Testis (tissue), 3 donors: ENCODE measurements around the gene MANBA. TPM values are rescaled to one million over a fixed set of nuclear protein-coding genes. Genes with fewer than 3 reads are reported as not detected.

ENCODE experiments used
- DNase-seq: peaks from one replicate; pipeline ENCODE4 v3.0.0-alpha.2; 2019
- H3K27ac ChIP-seq, 2 donors: fragments of 200-600 bp; sonication (generic); one replicate each; pipeline ENCODE4 v1.5.1; 2019
- H3K27me3 ChIP-seq: fragments of 200-600 bp; sonication (generic); one replicate; pipeline ENCODE4 v1.5.1; 2019
- H3K36me3 ChIP-seq: fragments of 200-600 bp; sonication (generic); one replicate; pipeline ENCODE4 v1.5.1; 2017; ENCODE audit warnings: low read depth; ENCODE audit errors: missing control alignments
- H3K4me1 ChIP-seq: fragments of 200-600 bp; sonication (generic); one replicate; pipeline ENCODE4 v1.5.1; 2019
- H3K4me3 ChIP-seq, 2 donors: fragments of 200-600 bp; sonication (generic); one replicate each; pipeline ENCODE4 v1.5.1; 2017 to 2019
- H3K9me3 ChIP-seq: fragments of 200-600 bp; sonication (generic); one replicate; pipeline ENCODE4 v1.5.1; 2017
- CTCF ChIP-seq, 3 experiments: fragments of 450-650 bp in 2 of 3; fragments of 200-600 bp in 1 of 3; sonication (generic) in 1 of 3; IDR thresholded peaks; one replicate each; pipeline ENCODE4 v1.5.1; 2016 to 2019; ENCODE audit warnings: antibody characterized with exemption in 3 of 3, mild to moderate bottlenecking in 2 of 3, moderate library complexity in 1 of 3
- POLR2A ChIP-seq: fragments of 450-650 bp; IDR thresholded peaks from one replicate; pipeline ENCODE4 v1.6.1; 2017; ENCODE audit warnings: antibody characterized with exemption, mild to moderate bottlenecking, moderate library complexity
- WGBS, 2 donors: methylation state at CpG; one replicate each; pipeline ENCODE4 v1.1.5; 2018; 5-methylcytosine and 5-hydroxymethylcytosine counted together
- intact Hi-C: fragments of 100-400 bp; cut with DNase I; formaldehyde crosslinking; loops from one replicate; pipeline ENCODE4 v1.15.1; 2023; ENCODE audit warnings: low total_unique reads
- polyA plus RNA-seq: library from polyadenylated mRNA; stranded (reverse); fragments of 350-450 nt; fragmentation: Illumina TruSeq; extraction: RNeasy Lipid Tissue Mini Kit (QIAGEN cat#74804); gene quantifications from one replicate; pipeline ENCODE4 v1.2.3, GENCODE V29; 2014; ENCODE audit warnings: low read depth, low replicate concordance; ENCODE audit not compliant: insufficient read depth
- total RNA-seq, 2 donors: library from RNA; depleted of rRNA; stranded (reverse); fragments of >200 nt; gene quantifications; one replicate each; pipeline ENCODE4 v1.2.3, GENCODE V29; 2016

The MANBA gene
- total and polyA plus RNA-seq, 3 donors from 2014 or later = 9.2 to 22.7 (median 13.6) TPM

GRCh38 chr4:102598086-102598761, 162.5 kb downstream of the MANBA start:
- Histone ChIP-seq H3K4me1 (no peaks in the 10 kb centered on the region), H3K36me3 (no peaks in the 10 kb centered on the region), H3K4me3 (no peak overlapping the region), H3K9me3 (no peaks in the 10 kb centered on the region), H3K27me3 (no peaks in the 10 kb centered on the region), H3K27ac (no peak overlapping the region)
- no peak for DNase-seq
- no peak for TF ChIP-seq POLR2A
- no peak for TF ChIP-seq CTCF (IDR thresholded peaks at IDR 0.05)
- 74 to 76% methylated on average over 1 of the region's 1 CpG for whole genome bisulfite sequencing, 2 donors
- intact Hi-C loops = no loop called here

GRCh38 chr4:102596532-102596931, 164.2 kb downstream of the MANBA start:
- Histone ChIP-seq H3K27ac (no peak overlapping the region), H3K9me3 (no peaks in the 10 kb centered on the region), H3K27me3 (no peaks in the 10 kb centered on the region), H3K36me3 (no peaks in the 10 kb centered on the region), H3K4me1 (no peaks in the 10 kb centered on the region), H3K4me3 (no peak overlapping the region)
- no peak for DNase-seq
- intact Hi-C loops = no loop called here
- WGBS, 2 donors = 91 to 93% methylated on average over 4 of the region's 4 CpGs
- TF ChIP-seq CTCF (IDR thresholded peaks at IDR 0.05) (no peak), POLR2A (no peak)

- Histone ChIP-seq H3K4me1 (no peaks in the 10 kb centered on the region), H3K36me3 (no peaks in the 10 kb centered on the region), H3K27ac (no peak overlapping the region), H3K9me3 (no peaks in the 10 kb centered on the region), H3K27me3 (no peaks in the 10 kb centered on the region), H3K4me3 (no peak overlapping the region)
- no peak for TF ChIP-seq CTCF (IDR thresholded peaks at IDR 0.05)
- no peak for TF ChIP-seq POLR2A
- intact Hi-C loops = no loop called here
- DNase-seq = no peak
- 60 to 92% methylated on average over 2 of the region's 2 CpGs for WGBS, 2 donors
These were observed 166.8 kb downstream of the MANBA start for GRCh38 chr4:102594000-102594399.

- Histone ChIP-seq H3K36me3 (no peaks in the 10 kb centered on the region), H3K4me3 (no peak overlapping the region), H3K27me3 (no peaks in the 10 kb centered on the region), H3K4me1 (no peaks in the 10 kb centered on the region), H3K27ac (no peak overlapping the region), H3K9me3 (no peaks in the 10 kb centered on the region)
- no peak for DNase-seq
- 83 to 91% methylated on average over 7 of the region's 7 CpGs for WGBS, 2 donors
- intact Hi-C loops = no loop called here
- TF ChIP-seq POLR2A (no peak), CTCF (IDR thresholded peaks at IDR 0.05) (no peak)
These were observed 167.6 kb downstream of the MANBA start for GRCh38 chr4:102593147-102593546.

GRCh38 chr4:102592256-102592655, 168.5 kb downstream of the MANBA start:
- H3K4me1 ChIP-seq = no peaks in the 10 kb centered on the region
- no peak overlapping the region for H3K27ac ChIP-seq
- no peaks in the 10 kb centered on the region for H3K27me3 ChIP-seq
- TF ChIP-seq CTCF (IDR thresholded peaks at IDR 0.05) (no peak), POLR2A (no peak)
- no peaks in the 10 kb centered on the region for H3K36me3 ChIP-seq
- H3K4me3 ChIP-seq = no peak overlapping the region
- intact Hi-C loops = no loop called here
- DNase-seq = no peak
- no peaks in the 10 kb centered on the region for H3K9me3 ChIP-seq
